Vagina (tissue), 2 donors: ENCODE data around the gene CALHM6.

Experiments used
- POLR2A ChIP-seq, 2 donors: fragments of 450-650 bp; IDR thresholded peaks; one replicate each; pipeline ENCODE4 v1.6.1; 2017; ENCODE audit warnings: antibody characterized with exemption in 2 of 2, mild to moderate bottlenecking in 2 of 2, moderate library complexity in 2 of 2
- TF ChIP-seq, protein P1 (sequence below), 3 experiments: fragments of 450-650 bp in 2 of 3; fragments of 200-600 bp in 1 of 3; sonication (generic) in 1 of 3; IDR thresholded peaks; one replicate each; pipeline ENCODE4 v1.5.1; 2017 to 2019; ENCODE audit warnings: antibody characterized with exemption in 3 of 3, mild to moderate bottlenecking in 2 of 3, moderate library complexity in 2 of 3

DNA sequence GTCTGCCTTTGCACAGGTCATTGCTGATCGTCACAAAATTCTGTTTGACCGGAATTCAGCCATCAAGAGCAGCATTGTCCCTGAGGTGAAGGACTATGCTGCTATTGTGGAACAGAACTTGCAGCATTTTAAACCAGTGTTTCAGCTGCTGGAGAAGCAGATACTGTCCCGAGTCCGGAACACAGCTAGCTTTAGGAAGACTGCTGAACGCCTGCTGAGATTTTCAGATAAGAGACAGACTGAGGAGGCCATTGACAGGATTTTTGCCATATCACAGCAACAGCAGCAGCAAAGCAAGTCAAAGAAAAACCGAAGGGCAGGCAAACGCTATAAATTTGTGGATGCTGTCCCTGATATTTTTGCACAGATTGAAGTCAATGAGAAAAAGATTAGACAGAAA lies 24.6 kb upstream of the CALHM6 start:
- no peak for TF ChIP-seq POLR2A (IDR thresholded peaks at IDR 0.05)
- TF ChIP-seq, protein P1, sequence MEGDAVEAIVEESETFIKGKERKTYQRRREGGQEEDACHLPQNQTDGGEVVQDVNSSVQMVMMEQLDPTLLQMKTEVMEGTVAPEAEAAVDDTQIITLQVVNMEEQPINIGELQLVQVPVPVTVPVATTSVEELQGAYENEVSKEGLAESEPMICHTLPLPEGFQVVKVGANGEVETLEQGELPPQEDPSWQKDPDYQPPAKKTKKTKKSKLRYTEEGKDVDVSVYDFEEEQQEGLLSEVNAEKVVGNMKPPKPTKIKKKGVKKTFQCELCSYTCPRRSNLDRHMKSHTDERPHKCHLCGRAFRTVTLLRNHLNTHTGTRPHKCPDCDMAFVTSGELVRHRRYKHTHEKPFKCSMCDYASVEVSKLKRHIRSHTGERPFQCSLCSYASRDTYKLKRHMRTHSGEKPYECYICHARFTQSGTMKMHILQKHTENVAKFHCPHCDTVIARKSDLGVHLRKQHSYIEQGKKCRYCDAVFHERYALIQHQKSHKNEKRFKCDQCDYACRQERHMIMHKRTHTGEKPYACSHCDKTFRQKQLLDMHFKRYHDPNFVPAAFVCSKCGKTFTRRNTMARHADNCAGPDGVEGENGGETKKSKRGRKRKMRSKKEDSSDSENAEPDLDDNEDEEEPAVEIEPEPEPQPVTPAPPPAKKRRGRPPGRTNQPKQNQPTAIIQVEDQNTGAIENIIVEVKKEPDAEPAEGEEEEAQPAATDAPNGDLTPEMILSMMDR (IDR thresholded peaks at IDR 0.05), result no peak
